GM12873 (cell line): Measurements from ENCODE around the gene ITPKB.

Source experiments
- CTCF ChIP-seq: IDR thresholded peaks from 2 replicates; pipeline ENCODE4 v1.5.1; 2012; ENCODE audit warnings: low read depth, mild to moderate bottlenecking, moderate library complexity, low read length, control low read depth; ENCODE audit not compliant: insufficient read depth; ENCODE audit errors: missing control alignments

The ITPKB gene

GRCh38 chr1:226706684-226707083, 32.4 kb downstream of the ITPKB start:
- no peak for TF ChIP-seq CTCF

- TF ChIP-seq CTCF = no peak
Observed at GRCh38 chr1:226704169-226704937, 34.7 kb downstream of the ITPKB start.

- TF ChIP-seq CTCF = no peak
Observed at GRCh38 chr1:226702957-226703831, 35.9 kb downstream of the ITPKB start.

GRCh38 chr1:226702318-226702956, 36.6 kb downstream of the ITPKB start:
- TF ChIP-seq CTCF = no peak

- TF ChIP-seq CTCF = no peak
Observed at GRCh38 chr1:226700861-226701260, 38.2 kb downstream of the ITPKB start.

GRCh38 chr1:226699166-226699565, 39.9 kb downstream of the ITPKB start:
- TF ChIP-seq CTCF = no peak

GRCh38 chr1:226698659-226699058, 40.4 kb downstream of the ITPKB start:
- no peak for TF ChIP-seq CTCF
